SK-N-SH (cell line): ENCODE data around the gene ADTRP. TPM values are rescaled to one million over a fixed set of nuclear protein-coding genes. Genes with fewer than 3 reads are reported as not detected.
A peak's percentile ranks its signal among the peaks of the same experiment; 100 is the strongest.

Experiments
- CTCF ChIA-PET: fragments of 300-600, 350-600 bp; formaldehyde crosslinking; extraction: SDS; loops from one replicate; lab custom pipeline; 2021; lab: Yijun Ruan, JAX
- POLR2A ChIA-PET: fragments of 350-600 bp; sonication (Branson Sonifier 250); formaldehyde crosslinking; extraction: SDS; loops from one replicate; lab custom pipeline; 2020; ENCODE audit warnings: antibody characterized with exemption, inconsistent platforms; lab: Yijun Ruan, JAX
- DNase-seq: peaks from one replicate; pipeline ENCODE4 v3.0.0; 2012
- H2AFZ ChIP-seq: fragments of 200-600 bp; sonication (generic); 2 replicates; pipeline ENCODE4 v1.8.1; 2016; ENCODE audit warnings: antibody characterized with exemption, mild to moderate bottlenecking, low read depth
- H3F3A ChIP-seq: fragments of 200-600 bp; sonication (generic); replicated peaks from 2 replicates; pipeline ENCODE3; 2016; ENCODE audit warnings: antibody characterized with exemption, mild to moderate bottlenecking; ENCODE audit not compliant: insufficient read depth
- H3K27ac ChIP-seq, 2 experiments: fragments of 200-500 bp in 1 of 2; fragments of 200-600 bp in 1 of 2; sonication (Bioruptor generic) in 1 of 2; sonication (generic), shearing (Covaris generic) in 1 of 2; 2 replicates each; pipeline versions ENCODE4 v1.5.1 to v1.6.1; 2014 to 2016; ENCODE audit warnings: low read depth in 2 of 2, inconsistent platforms in 1 of 2, low read length in 1 of 2, mild to moderate bottlenecking in 1 of 2, mixed read lengths in 1 of 2
- H3K27me3 ChIP-seq: fragments of 200-600 bp; sonication (generic), shearing (Covaris generic); 2 replicates; pipeline ENCODE4 v1.6.1; 2016; ENCODE audit warnings: mixed run types; ENCODE audit not compliant: insufficient read depth
- H3K36me3 ChIP-seq, 2 experiments: fragments of 200-500 bp in 1 of 2; fragments of 200-600 bp in 1 of 2; sonication (Bioruptor generic) in 1 of 2; sonication (generic) in 1 of 2; replicated peaks in 1 of 2; 2 replicates each; pipeline versions ENCODE3 to v1.5.1; 2014 to 2016; ENCODE audit warnings: low read length in 1 of 2, mild to moderate bottlenecking in 1 of 2; ENCODE audit not compliant: insufficient read depth in 2 of 2, control insufficient read depth in 1 of 2
- H3K4me1 ChIP-seq, 2 experiments: fragments of 200-500 bp in 1 of 2; fragments of 200-600 bp in 1 of 2; sonication (Bioruptor generic) in 1 of 2; sonication (generic), shearing (Covaris generic) in 1 of 2; 2 replicates each; pipeline versions ENCODE4 v1.5.1 to v1.6.1; 2014 to 2016; ENCODE audit warnings: low read depth in 1 of 2, low read length in 1 of 2, mixed run types in 1 of 2; ENCODE audit not compliant: insufficient read depth in 2 of 2, control insufficient read depth in 1 of 2
- H3K4me2 ChIP-seq: fragments of 200-600 bp; sonication (generic), shearing (Covaris generic); 2 replicates; pipeline ENCODE4 v1.6.1; 2017; ENCODE audit warnings: mixed run types
- H3K4me3 ChIP-seq, 2 experiments: fragments of 200-500 bp in 1 of 2; fragments of 200-600 bp in 1 of 2; sonication (Bioruptor generic) in 1 of 2; sonication (generic), shearing (Covaris generic) in 1 of 2; 2 replicates each; pipeline versions ENCODE4 v1.5.1 to v1.8.1; 2014 to 2016; ENCODE audit warnings: low read depth in 2 of 2, inconsistent platforms in 1 of 2, low read length in 1 of 2, mild to moderate bottlenecking in 1 of 2, mixed read lengths in 1 of 2, moderate library complexity in 1 of 2
- H3K79me2 ChIP-seq: fragments of 200-600 bp; sonication (generic); 2 replicates; pipeline ENCODE4 v1.8.1; 2017; ENCODE audit warnings: mild to moderate bottlenecking; ENCODE audit not compliant: insufficient read depth
- H3K9ac ChIP-seq: fragments of 200-600 bp; sonication (generic); 2 replicates; pipeline ENCODE4 v1.6.1; 2017; ENCODE audit warnings: mixed run types
- H3K9me2 ChIP-seq: fragments of 200-600 bp; sonication (generic); 2 replicates; pipeline ENCODE4 v1.6.1; 2017; ENCODE audit warnings: mixed run types
- H3K9me3 ChIP-seq: fragments of 200-600 bp; sonication (generic); 2 replicates; pipeline ENCODE4 v1.6.1; 2017; ENCODE audit warnings: mixed run types, mild to moderate bottlenecking, moderate library complexity
- H4K20me1 ChIP-seq: fragments of 200-600 bp; sonication (generic); 2 replicates; pipeline ENCODE4 v1.6.1; 2017; ENCODE audit warnings: mild to moderate bottlenecking, mixed run types; ENCODE audit not compliant: insufficient read depth
- CHD2 ChIP-seq: fragments of 150-350 bp; IDR thresholded peaks from 2 replicates; pipeline ENCODE4 v1.6.1; 2018; ENCODE audit warnings: low read length; ENCODE audit not compliant: partially characterized antibody
- CTCF ChIP-seq: fragments of 200-600 bp; sonication (generic); IDR thresholded peaks from 2 replicates; pipeline ENCODE4 v1.6.1; 2017; ENCODE audit warnings: antibody characterized with exemption, mild to moderate bottlenecking, moderate library complexity
- ELF1 ChIP-seq: IDR thresholded peaks from 2 replicates; pipeline ENCODE4 v1.4.0; 2012
- FOXM1 ChIP-seq: IDR thresholded peaks from 2 replicates; pipeline ENCODE4 v1.4.0; 2012; ENCODE audit warnings: low read depth, mild to moderate bottlenecking
- GATA2 ChIP-seq: sonication (generic); formaldehyde crosslinking; IDR thresholded peaks from 2 replicates; pipeline ENCODE4 v1.5.0; 2020; ENCODE audit warnings: mild to moderate bottlenecking, missing genetic modification reagents
- MAX ChIP-seq: IDR thresholded peaks from 2 replicates; pipeline ENCODE4 v1.4.0; 2012; ENCODE audit warnings: low read depth
- MEF2A ChIP-seq: IDR thresholded peaks from 2 replicates; pipeline ENCODE4 v1.4.0; 2012; ENCODE audit warnings: low read depth, borderline replicate concordance
- MXI1 ChIP-seq: IDR thresholded peaks from 2 replicates; pipeline ENCODE4 v1.6.1; 2012; ENCODE audit warnings: mild to moderate bottlenecking, low read depth, low read length, improper control_type of control experiment
- NFIC ChIP-seq: IDR thresholded peaks from 2 replicates; pipeline ENCODE4 v1.4.0; 2012; ENCODE audit warnings: borderline replicate concordance
- NRF1 ChIP-seq: IDR thresholded peaks from 2 replicates; pipeline ENCODE4 v1.6.1; 2012; ENCODE audit warnings: low read depth, mild to moderate bottlenecking, low read length
- PBX3 ChIP-seq: IDR thresholded peaks from 2 replicates; pipeline ENCODE4; 2012
- POLR2AphosphoS5 ChIP-seq: IDR thresholded peaks from 2 replicates; pipeline ENCODE4 v1.6.1; 2012; ENCODE audit warnings: low read depth, low read length
- RAD21 ChIP-seq: IDR thresholded peaks from 2 replicates; pipeline ENCODE4 v1.6.1; 2012; ENCODE audit warnings: mild to moderate bottlenecking, low read length
- TAF1 ChIP-seq: IDR thresholded peaks from 2 replicates; pipeline ENCODE4 v1.6.1; 2012; ENCODE audit warnings: low read depth, mild to moderate bottlenecking, low read length, moderate library complexity, borderline replicate concordance
- TEAD4 ChIP-seq: IDR thresholded peaks from 2 replicates; pipeline ENCODE4 v1.4.0; 2012; ENCODE audit warnings: mild to moderate bottlenecking, borderline replicate concordance; ENCODE audit not compliant: insufficient read depth
- YY1 ChIP-seq: IDR thresholded peaks from 2 replicates; pipeline ENCODE4 v1.4.0; 2012; ENCODE audit warnings: low read depth, mild to moderate bottlenecking
- ZBTB33 ChIP-seq: IDR thresholded peaks from 2 replicates; pipeline ENCODE4 v1.4.0; 2012; ENCODE audit warnings: low read depth, borderline replicate concordance
- WGBS: methylation state at CpG from one replicate; pipeline ENCODE4 v1.1.6; 2017; ENCODE audit warnings: low lambda C conversion rate; 5-methylcytosine and 5-hydroxymethylcytosine counted together
- polyA plus RNA-seq, 3 experiments: library from polyadenylated mRNA; depleted of rRNA; stranded (reverse); fragments of >200 nt; gene quantifications; 2 replicates each; pipeline ENCODE4 v1.2.3, GENCODE V29; 2012

ADTRP gene
- polyA plus RNA-seq, 1 of the 3 experiments (the other 2 are of a cell fraction), result 0.84 TPM

GRCh38 chr6:11788043-11788442, 9.4 kb upstream of the ADTRP start:
- ChIA-PET CTCF (no interaction called here), POLR2A (no interaction called here)
- Histone ChIP-seq H3K27me3 (no peaks in the 10 kb centered on the region), H4K20me1 (no peaks in the 10 kb centered on the region), H3K9me3 (peaks cover 3% of the 10 kb centered on the region; the same call in 1 of the 2 replicates), H3K27ac (no peak overlapping the region), H3K9ac (no peak overlapping the region), H3F3A (no peaks in the 10 kb centered on the region), H3K36me3 (no peaks in the 10 kb centered on the region), H3K9me2 (no peaks in the 10 kb centered on the region), H2AFZ (no peak overlapping the region), H3K4me1 (no peaks in the 10 kb centered on the region), H3K4me2 (no peak overlapping the region), H3K4me3 (no peak overlapping the region), H3K79me2 (no peaks in the 10 kb centered on the region)
- no peak for DNase-seq
- TF ChIP-seq FOXM1, result no peak
- no peak for TF ChIP-seq TEAD4
- no peak for TF ChIP-seq MXI1
- TF ChIP-seq TAF1, result no peak
- TF ChIP-seq YY1, result no peak
- no peak for TF ChIP-seq GATA2 (CRISPR knock-in tag)
- TF ChIP-seq RAD21, result no peak
- no peak for TF ChIP-seq CHD2
- WGBS, result 79% methylated on average over 3 of the region's 4 CpGs

GRCh38 chr6:11785774-11786579, 7.4 kb upstream of the ADTRP start:
- Histone ChIP-seq H2AFZ (0 out of 2 replicates have a peak overlapping the region, but pooled peaks have one; percentile 35), H3F3A (no peaks in the 10 kb centered on the region), H3K4me2 (no peak overlapping the region), H3K9me2 (no peaks in the 10 kb centered on the region), H3K79me2 (no peaks in the 10 kb centered on the region), H3K9me3 (no peaks in the 10 kb centered on the region), H3K27me3 (no peaks in the 10 kb centered on the region), H3K4me1 (no peaks in the 10 kb centered on the region), H4K20me1 (no peaks in the 10 kb centered on the region), H3K27ac (no peak overlapping the region), H3K36me3 (no peaks in the 10 kb centered on the region), H3K4me3 (no peak overlapping the region), H3K9ac (no peak overlapping the region)
- DNase-seq, result no peak
- POLR2A ChIA-PET, result no interaction called here
- CTCF ChIA-PET, result interaction anchor here (1.3 kb wide), 1 partner anchor 12 kb away, joined by 3 read pairs; no protein-coding TSS in a partner anchor
- WGBS, result 71% methylated on average over 13 of the region's 14 CpGs
- TF ChIP-seq POLR2AphosphoS5, result no peak
- TF ChIP-seq NRF1, result no peak
- no peak for TF ChIP-seq ELF1
- TF ChIP-seq TEAD4, result no peak
- TF ChIP-seq CHD2, result no peak
- no peak for TF ChIP-seq MEF2A

GRCh38 chr6:11785415-11785773, 6.8 kb upstream of the ADTRP start:
- H3K79me2 ChIP-seq, result no peaks in the 10 kb centered on the region
- no peaks in the 10 kb centered on the region for H4K20me1 ChIP-seq
- TF ChIP-seq YY1 (no peak), MAX (no peak), NFIC (no peak), ZBTB33 (no peak), NRF1 (no peak), TAF1 (no peak), CTCF (no peak), PBX3 (no peak)
- WGBS, result 51% methylated on average over 5 of the region's 5 CpGs
- H3K4me3 ChIP-seq, result no peak overlapping the region
- no peaks in the 10 kb centered on the region for H3K9me2 ChIP-seq
- POLR2A ChIA-PET, result no interaction called here
- CTCF ChIA-PET, result no interaction called here
- no peak overlapping the region for H3K27ac ChIP-seq
- H3K9ac ChIP-seq, result no peak overlapping the region
- no peak for DNase-seq
- H2AFZ ChIP-seq, result 0 out of 2 replicates have a peak overlapping the region, but pooled peaks have one; percentile 35
- no peaks in the 10 kb centered on the region for H3K36me3 ChIP-seq
- no peaks in the 10 kb centered on the region for H3K4me1 ChIP-seq
- H3K27me3 ChIP-seq, result no peaks in the 10 kb centered on the region
- H3F3A ChIP-seq, result no peaks in the 10 kb centered on the region
- H3K9me3 ChIP-seq, result no peaks in the 10 kb centered on the region
- no peak overlapping the region for H3K4me2 ChIP-seq
